SK-N-MC (cell line): Measurements from ENCODE around the gene POU3F4.

Source experiments
- FOXP2 ChIP-seq: optimal IDR thresholded peaks from 2 replicates; pipeline ENCODE3; 2011; ENCODE audit warnings: mild to moderate bottlenecking, moderate library complexity; ENCODE audit not compliant: insufficient read depth; ENCODE audit errors: extremely low read length, control extremely low read depth
- POLR2AphosphoS5 ChIP-seq: IDR thresholded peaks from 2 replicates; pipeline ENCODE4 v1.6.1; 2012; ENCODE audit warnings: mild to moderate bottlenecking, low read depth, low read length, borderline replicate concordance

- no peak for TF ChIP-seq POLR2AphosphoS5
- no peak for TF ChIP-seq FOXP2
These were observed 8.5 kb downstream of the POU3F4 start for GRCh38 chrX:83516597-83516996.
